ENCODE data around the gene CDKL5. TPM values are rescaled to one million over a fixed set of nuclear protein-coding genes. Genes with fewer than 3 reads are reported as not detected.
A peak's percentile ranks its signal among the peaks of the same experiment; 100 is the strongest.

Gene CDKL5
- total RNA-seq (2021; fragmentation: NEBNext Ultra II Directional; extraction: Animal tissue kit (Norgen Biotek cat#: 25700)) = 1 to 10 TPM; 5.6 to 5.9 (median 5.8) TPM
- long read RNA-seq, partial matches to known transcripts = 2 of 3 reads
- long read RNA-seq, other reads (novel, unspliced or antisense) = 1 of 3 reads

GRCh38 chrX:18425199-18426003 is at the start of gene CDKL5:
TSS of gene CDKL5 (plus strand) at chrX:18425608. CDS start at chrX:18507097, 81,489 bp downstream.
- no peaks in the 10 kb centered on the region for H3K27me3 Mint-ChIP-seq (ENCODE audit: insufficient read depth)
- peak; percentile 95 for DNase-seq
- peaks cover 34% of the 10 kb centered on the region for H3K4me1 Mint-ChIP-seq (ENCODE audit: low read depth)
- no peaks in the 10 kb centered on the region for H3K9me3 Mint-ChIP-seq
- no peak for TF ChIP-seq CTCF (IDR thresholded peaks at IDR 0.05)
- no peaks in the 10 kb centered on the region for H3K36me3 Mint-ChIP-seq (ENCODE audit: low read depth)
- H3K4me3 Mint-ChIP-seq = peak within 1 kb of the TSS; percentile 95
- peak within 1 kb of the TSS; percentile 87 for H3K27ac Mint-ChIP-seq

- H3K36me3 Mint-ChIP-seq (ENCODE audit: low read depth) = no peaks in the 10 kb centered on the region
- peak; percentile 10 for DNase-seq
- no peaks in the 10 kb centered on the region for H3K4me1 Mint-ChIP-seq (ENCODE audit: low read depth)
- peak; percentile 73 for TF ChIP-seq CTCF (IDR thresholded peaks at IDR 0.05)
- no peak overlapping the region for H3K4me3 Mint-ChIP-seq
- H3K27ac Mint-ChIP-seq = no peak overlapping the region
- peaks cover 7% of the 10 kb centered on the region for H3K27me3 Mint-ChIP-seq (ENCODE audit: insufficient read depth)
- H3K9me3 Mint-ChIP-seq = no peaks in the 10 kb centered on the region
Measured at GRCh38 chrX:18377796-18378195, 47.6 kb upstream of the CDKL5 start.

GRCh38 chrX:18389966-18390365 is 35.4 kb upstream of the CDKL5 start:
- DNase-seq = no peak
- TF ChIP-seq CTCF (IDR thresholded peaks at IDR 0.05) = peak; percentile 26; the same call in 1 of the 2 replicates
- Mint-ChIP-seq H3K27ac (no peak overlapping the region), H3K9me3 (no peaks in the 10 kb centered on the region), H3K4me3 (no peak overlapping the region), H3K36me3 (ENCODE audit: low read depth) (no peaks in the 10 kb centered on the region), H3K27me3 (ENCODE audit: insufficient read depth) (no peaks in the 10 kb centered on the region; the same call in 1 of the 2 replicates), H3K4me1 (ENCODE audit: low read depth) (no peaks in the 10 kb centered on the region)

- peak; percentile 31 for DNase-seq
- H3K4me3 Mint-ChIP-seq = no peak overlapping the region
Measured at GRCh38 chrX:18390941-18391538, 34.4 kb upstream of the CDKL5 start.

GRCh38 chrX:18394477-18394876 is 30.9 kb upstream of the CDKL5 start:
- Mint-ChIP-seq H3K36me3 (ENCODE audit: low read depth) (no peaks in the 10 kb centered on the region), H3K4me3 (no peak overlapping the region), H3K4me1 (ENCODE audit: low read depth) (no peaks in the 10 kb centered on the region), H3K9me3 (no peaks in the 10 kb centered on the region), H3K27ac (no peak overlapping the region), H3K27me3 (ENCODE audit: insufficient read depth) (no peaks in the 10 kb centered on the region; the same call in 1 of the 2 replicates)
- no peak for TF ChIP-seq CTCF (IDR thresholded peaks at IDR 0.05)
- no peak for DNase-seq

More at GRCh38 chrX:18390941-18391538, 34.4 kb upstream of the CDKL5 start:
- TF ChIP-seq CTCF (IDR thresholded peaks at IDR 0.05) = peak; percentile 85
- H3K27me3 Mint-ChIP-seq (ENCODE audit: insufficient read depth) = no peaks in the 10 kb centered on the region; the same call in 1 of the 2 replicates
- no peaks in the 10 kb centered on the region for H3K9me3 Mint-ChIP-seq
- H3K27ac Mint-ChIP-seq = no peak overlapping the region
- H3K4me1 Mint-ChIP-seq (ENCODE audit: low read depth) = no peaks in the 10 kb centered on the region
- no peaks in the 10 kb centered on the region for H3K36me3 Mint-ChIP-seq (ENCODE audit: low read depth)
